SK-N-SH treated with all-trans-retinoic acid at 6 μM for 48 hours (cell line): ENCODE data around the gene RPS29.
A peak's percentile ranks its signal among the peaks of the same experiment; 100 is the strongest.
"Not testable (repeated sequence)": the region's sequence is repeated elsewhere in the genome, so short reads cannot be mapped to it uniquely, and the experiment has no call there.

Experiments used
- ATAC-seq: fragments of 200-7000 bp; cut with Tn5 transposase; 3 replicates; pipeline ENCODE4 v1.9.1; 2020; ENCODE audit warnings: mild to moderate bottlenecking, moderate library complexity
- ARNTL ChIP-seq: fragments of 450-650 bp; formaldehyde crosslinking; IDR thresholded peaks from 2 replicates; pipeline ENCODE4 v1.5.0; 2020; ENCODE audit warnings: low read depth, mild to moderate bottlenecking, moderate library complexity, borderline replicate concordance
- BACH2 ChIP-seq: fragments of 250-450 bp; sonication (Bioruptor Pico); IDR thresholded peaks from 2 replicates; pipeline ENCODE4 v1.9.0; 2021; ENCODE audit warnings: mild to moderate bottlenecking, borderline replicate concordance
- CSDC2 ChIP-seq: fragments of 250-450 bp; sonication (Bioruptor Pico); IDR thresholded peaks from 2 replicates; pipeline ENCODE4 v1.5.0; 2020; ENCODE audit warnings: mild to moderate bottlenecking, moderate library complexity
- ESRRG ChIP-seq: fragments of 250-450 bp; sonication (Bioruptor Pico); IDR thresholded peaks from 2 replicates; pipeline ENCODE4 v1.6.1; 2021; ENCODE audit warnings: mild to moderate bottlenecking
- GLIS3 ChIP-seq: fragments of 250-450 bp; sonication (Bioruptor Pico); IDR thresholded peaks from 2 replicates; pipeline ENCODE4 v1.5.0; 2020; ENCODE audit warnings: mild to moderate bottlenecking, moderate library complexity
- ISL1 ChIP-seq: fragments of 250-450 bp; sonication (Bioruptor Pico); IDR thresholded peaks from 2 replicates; pipeline ENCODE4 v2.1.2; 2022; ENCODE audit warnings: mild to moderate bottlenecking, moderate library complexity
- OSR1 ChIP-seq: fragments of 250-450 bp; sonication (Bioruptor Pico); IDR thresholded peaks from 2 replicates; pipeline ENCODE4 v1.8.0; 2022; ENCODE audit warnings: moderate library complexity, mild to moderate bottlenecking, inconsistent platforms
- PATZ1 ChIP-seq: fragments of 250-450 bp; sonication (Bioruptor Pico); IDR thresholded peaks from 2 replicates; pipeline ENCODE4 v1.8.0; 2020; ENCODE audit warnings: mild to moderate bottlenecking, moderate library complexity, borderline replicate concordance
- POU6F1 ChIP-seq: fragments of 250-450 bp; sonication (Bioruptor Pico); IDR thresholded peaks from 2 replicates; pipeline ENCODE4 v1.8.0; 2021; ENCODE audit warnings: low read depth, mild to moderate bottlenecking, moderate library complexity, borderline replicate concordance
- PPARA ChIP-seq: fragments of 250-450 bp; sonication (Bioruptor Pico); IDR thresholded peaks from 2 replicates; pipeline ENCODE4 v1.5.0; 2020; ENCODE audit warnings: mild to moderate bottlenecking, borderline replicate concordance
- RARB ChIP-seq: fragments of 250-450 bp; sonication (Bioruptor Pico); IDR thresholded peaks from 2 replicates; pipeline ENCODE4 v1.8.0; 2021; ENCODE audit warnings: mild to moderate bottlenecking, moderate library complexity
- SNAI2 ChIP-seq: fragments of 250-450 bp; sonication (Bioruptor Pico); IDR thresholded peaks from 2 replicates; pipeline ENCODE4 v1.5.0; 2020; ENCODE audit warnings: mild to moderate bottlenecking, moderate library complexity
- TCF4 ChIP-seq: fragments of 250-450 bp; sonication (Bioruptor Pico); IDR thresholded peaks from 2 replicates; pipeline ENCODE4 v1.8.0; 2021; ENCODE audit warnings: mild to moderate bottlenecking, moderate library complexity, borderline replicate concordance
- TOX ChIP-seq: fragments of 250-450 bp; sonication (Bioruptor Pico); IDR thresholded peaks from 2 replicates; pipeline ENCODE4 v1.8.0; 2021; ENCODE audit warnings: mild to moderate bottlenecking, moderate library complexity, borderline replicate concordance
- TSHZ2 ChIP-seq: fragments of 250-450 bp; sonication (Bioruptor Pico); IDR thresholded peaks from 2 replicates; pipeline ENCODE4 v1.5.0; 2020; ENCODE audit warnings: mild to moderate bottlenecking, moderate library complexity
- ZC3H10 ChIP-seq: fragments of 250-450 bp; sonication (Bioruptor Pico); IDR thresholded peaks from 2 replicates; pipeline ENCODE4 v1.5.1; 2021; ENCODE audit warnings: mild to moderate bottlenecking, moderate library complexity
- ZFP3 ChIP-seq: fragments of 250-450 bp; sonication (Bioruptor Pico); IDR thresholded peaks from 2 replicates; pipeline ENCODE4 v1.5.0; 2020; ENCODE audit warnings: mild to moderate bottlenecking, moderate library complexity
- ZFP30 ChIP-seq: fragments of 450-650 bp; formaldehyde crosslinking; IDR thresholded peaks from 2 replicates; pipeline ENCODE4 v1.5.0; 2022; ENCODE audit warnings: mild to moderate bottlenecking, moderate library complexity
- ZNF565 ChIP-seq: fragments of 450-650 bp; formaldehyde crosslinking; conservative IDR thresholded peaks from 2 replicates; pipeline ENCODE4 v1.5.0; 2020; ENCODE audit warnings: low read depth, mild to moderate bottlenecking, moderate library complexity
- ZNF70 ChIP-seq: fragments of 450-650 bp; formaldehyde crosslinking; IDR thresholded peaks from 2 replicates; pipeline ENCODE4 v1.5.0; 2020; ENCODE audit warnings: mild to moderate bottlenecking, moderate library complexity
- ZNF8 ChIP-seq: fragments of 450-650 bp; formaldehyde crosslinking; IDR thresholded peaks from 2 replicates; pipeline ENCODE4 v1.5.0; 2020; ENCODE audit warnings: mild to moderate bottlenecking, moderate library complexity
- TF ChIP-seq, protein P1 (sequence below): fragments of 250-450 bp; sonication (Bioruptor Pico); IDR thresholded peaks from 2 replicates; pipeline ENCODE4 v1.5.1; 2020; ENCODE audit warnings: low read depth, mild to moderate bottlenecking, moderate library complexity
- TF ChIP-seq, protein P2 (sequence below): fragments of 250-450 bp; sonication (Bioruptor Pico); IDR thresholded peaks from 2 replicates; pipeline ENCODE4 v1.5.1; 2021; ENCODE audit warnings: mild to moderate bottlenecking, moderate library complexity

Gene RPS29

GRCh38 chr14:49589387-49589786 is 3.2 kb upstream of the RPS29 start (continued):
- TF ChIP-seq TSHZ2 (CRISPR knock-in tag) = no peak

GRCh38 chr14:49586673-49587460 is 687 bp upstream of the RPS29 start:
- ATAC-seq = peak; percentile 37
- no peak for TF ChIP-seq PPARA (CRISPR knock-in tag)
- TF ChIP-seq, protein P1, sequence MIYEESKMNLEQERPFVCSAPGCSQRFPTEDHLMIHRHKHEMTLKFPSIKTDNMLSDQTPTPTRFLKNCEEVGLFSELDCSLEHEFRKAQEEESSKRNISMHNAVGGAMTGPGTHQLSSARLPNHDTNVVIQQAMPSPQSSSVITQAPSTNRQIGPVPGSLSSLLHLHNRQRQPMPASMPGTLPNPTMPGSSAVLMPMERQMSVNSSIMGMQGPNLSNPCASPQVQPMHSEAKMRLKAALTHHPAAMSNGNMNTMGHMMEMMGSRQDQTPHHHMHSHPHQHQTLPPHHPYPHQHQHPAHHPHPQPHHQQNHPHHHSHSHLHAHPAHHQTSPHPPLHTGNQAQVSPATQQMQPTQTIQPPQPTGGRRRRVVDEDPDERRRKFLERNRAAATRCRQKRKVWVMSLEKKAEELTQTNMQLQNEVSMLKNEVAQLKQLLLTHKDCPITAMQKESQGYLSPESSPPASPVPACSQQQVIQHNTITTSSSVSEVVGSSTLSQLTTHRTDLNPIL (CRISPR knock-in tag) = 0 out of 2 replicates have a peak, but pooled peaks have one; percentile 3
- no peak for TF ChIP-seq ARNTL (CRISPR knock-in tag)
- no peak for TF ChIP-seq ZFP30 (CRISPR knock-in tag)
- peak; percentile 32; the same call in 1 of the 2 replicates for TF ChIP-seq TCF4
- TF ChIP-seq RARB (CRISPR knock-in tag) = no peak
- 0 out of 2 replicates have a peak, but pooled peaks have one; percentile 8 for TF ChIP-seq ISL1
- peak; percentile 82 for TF ChIP-seq ZFP3 (CRISPR knock-in tag)
- no peak for TF ChIP-seq POU6F1
- TF ChIP-seq ESRRG (CRISPR knock-in tag) = no peak
- no peak for TF ChIP-seq OSR1 (CRISPR knock-in tag)
- 0 out of 2 replicates have a peak, but pooled peaks have one; percentile 60 for TF ChIP-seq GLIS3 (CRISPR knock-in tag)
- no peak for TF ChIP-seq ZNF70 (CRISPR knock-in tag)
- TF ChIP-seq TOX = no peak
- peak; percentile 78; the same call in 1 of the 2 replicates for TF ChIP-seq CSDC2 (CRISPR knock-in tag)
- peak; percentile 46; the same call in 1 of the 2 replicates for TF ChIP-seq PATZ1 (CRISPR knock-in tag)
- no peak for TF ChIP-seq ZNF565 (CRISPR knock-in tag)
- TF ChIP-seq SNAI2 (CRISPR knock-in tag) = no peak
- no peak; the same call in 1 of the 2 replicates for TF ChIP-seq ZNF8 (CRISPR knock-in tag)
- TF ChIP-seq, protein P2, sequence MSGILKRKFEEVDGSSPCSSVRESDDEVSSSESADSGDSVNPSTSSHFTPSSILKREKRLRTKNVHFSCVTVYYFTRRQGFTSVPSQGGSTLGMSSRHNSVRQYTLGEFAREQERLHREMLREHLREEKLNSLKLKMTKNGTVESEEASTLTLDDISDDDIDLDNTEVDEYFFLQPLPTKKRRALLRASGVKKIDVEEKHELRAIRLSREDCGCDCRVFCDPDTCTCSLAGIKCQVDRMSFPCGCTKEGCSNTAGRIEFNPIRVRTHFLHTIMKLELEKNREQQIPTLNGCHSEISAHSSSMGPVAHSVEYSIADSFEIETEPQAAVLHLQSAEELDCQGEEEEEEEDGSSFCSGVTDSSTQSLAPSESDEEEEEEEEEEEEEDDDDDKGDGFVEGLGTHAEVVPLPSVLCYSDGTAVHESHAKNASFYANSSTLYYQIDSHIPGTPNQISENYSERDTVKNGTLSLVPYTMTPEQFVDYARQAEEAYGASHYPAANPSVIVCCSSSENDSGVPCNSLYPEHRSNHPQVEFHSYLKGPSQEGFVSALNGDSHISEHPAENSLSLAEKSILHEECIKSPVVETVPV (CRISPR knock-in tag) = peak; percentile 28; the same call in 1 of the 2 replicates
- peak; percentile 86 for TF ChIP-seq TSHZ2 (CRISPR knock-in tag)
- no peak for TF ChIP-seq ZC3H10
- TF ChIP-seq BACH2 (CRISPR knock-in tag) = no peak

- ATAC-seq = not testable (repeated sequence)
These were observed 1.1 kb downstream of the RPS29 start for GRCh38 chr14:49584981-49585640.
